Fibroblast of skin of abdomen (primary cell): Measurements from ENCODE around the gene PLEKHA7.
A peak's percentile ranks its signal among the peaks of the same experiment; 100 is the strongest.

Experiments
- DNase-seq: peaks from one replicate; pipeline ENCODE4 v3.0.0-alpha.2; 2013

PLEKHA7 gene

DNA sequence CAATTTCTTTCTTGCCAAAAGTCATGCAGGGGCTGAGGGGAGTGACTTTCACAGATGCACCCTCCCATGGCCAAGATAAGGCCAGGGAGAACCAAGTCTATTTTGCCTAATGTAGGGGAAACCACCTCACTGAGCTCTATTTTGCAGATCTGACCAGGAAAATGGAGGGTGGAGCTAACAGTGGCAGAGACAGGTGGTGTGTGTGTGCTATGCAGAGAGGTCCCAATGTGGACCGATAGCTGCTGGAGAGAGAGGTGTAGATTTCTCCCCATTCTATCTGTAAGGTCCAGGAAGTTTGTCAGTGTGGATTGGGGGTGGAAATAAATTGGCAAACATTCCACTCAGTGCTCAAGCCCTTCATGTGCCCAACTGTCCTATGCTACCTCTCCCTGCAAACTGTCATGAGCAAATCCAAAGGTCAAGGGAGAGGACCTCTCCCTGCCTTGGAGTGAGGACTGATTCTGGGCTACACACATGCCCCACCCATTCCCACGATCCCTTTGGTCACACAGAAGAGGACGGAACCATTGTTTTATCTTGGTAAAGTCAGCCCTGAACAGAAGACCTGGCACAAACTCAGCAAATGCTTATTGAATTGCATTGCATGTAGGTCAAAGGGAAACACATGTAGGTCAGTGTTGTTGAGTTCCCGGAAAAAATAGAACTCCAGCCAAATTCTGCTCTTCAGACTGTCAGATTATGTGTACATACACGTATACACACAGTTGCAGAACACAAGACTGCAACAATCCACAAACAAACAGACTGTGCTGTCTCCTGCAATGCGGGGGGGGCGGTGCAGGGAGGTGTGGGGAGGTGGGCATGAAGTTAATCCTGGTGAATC, 209.9 kb downstream of the PLEKHA7 start:
- DNase-seq = no peak

DNA sequence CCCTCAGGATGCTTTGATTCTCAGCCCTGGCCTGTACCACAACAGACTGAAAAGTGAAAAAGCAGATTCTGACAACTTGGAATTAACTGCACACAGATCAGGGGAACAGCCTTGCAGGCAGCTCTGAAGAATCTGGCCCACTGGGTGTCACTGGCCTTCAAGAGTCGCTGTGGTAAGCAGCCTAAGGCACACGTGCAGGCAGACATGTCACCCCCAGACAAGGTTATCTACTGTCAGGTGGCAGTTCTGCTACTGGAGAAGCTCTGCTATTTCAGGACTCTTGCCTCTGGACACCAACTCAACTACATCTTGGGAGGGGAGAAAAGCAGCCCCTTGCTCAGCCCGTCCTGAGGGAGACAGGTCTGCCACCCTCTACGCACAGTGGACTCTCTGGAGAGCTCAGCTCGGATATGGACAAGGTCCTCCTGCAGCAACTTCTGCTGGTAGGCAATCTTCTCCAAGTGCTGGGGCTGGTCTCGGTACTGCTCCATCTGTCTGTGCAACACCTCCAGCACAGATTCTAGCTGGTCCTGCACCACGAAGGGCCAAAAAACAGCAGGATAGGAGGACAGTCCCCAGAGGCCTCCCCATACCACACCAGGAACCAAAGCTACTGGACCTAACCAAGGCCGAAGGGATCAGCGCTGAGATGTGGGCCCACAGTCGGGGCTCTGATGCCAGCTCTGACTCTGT, 212.8 kb downstream of the PLEKHA7 start:
- DNase-seq = no peak

DNA sequence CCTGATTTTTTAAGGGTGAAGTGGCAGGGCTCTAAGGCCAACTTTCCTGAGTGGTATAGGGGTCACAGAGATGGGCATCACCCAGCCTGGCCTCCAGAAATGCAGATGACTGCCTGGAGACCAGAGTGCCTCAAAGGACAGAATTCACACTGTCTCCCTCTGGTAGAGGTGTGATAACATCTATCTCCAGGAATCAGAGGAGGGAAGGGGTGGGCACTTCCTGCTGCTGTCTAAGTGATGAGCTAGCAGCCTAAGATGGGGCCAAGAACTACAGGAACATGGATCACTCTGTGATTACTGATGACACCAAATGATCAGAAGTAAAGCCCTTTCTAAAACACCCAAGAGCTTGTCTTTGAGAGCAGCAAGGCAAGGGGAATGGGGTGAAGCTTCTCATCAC, 213.8 kb downstream of the PLEKHA7 start:
- DNase-seq = no peak

DNA sequence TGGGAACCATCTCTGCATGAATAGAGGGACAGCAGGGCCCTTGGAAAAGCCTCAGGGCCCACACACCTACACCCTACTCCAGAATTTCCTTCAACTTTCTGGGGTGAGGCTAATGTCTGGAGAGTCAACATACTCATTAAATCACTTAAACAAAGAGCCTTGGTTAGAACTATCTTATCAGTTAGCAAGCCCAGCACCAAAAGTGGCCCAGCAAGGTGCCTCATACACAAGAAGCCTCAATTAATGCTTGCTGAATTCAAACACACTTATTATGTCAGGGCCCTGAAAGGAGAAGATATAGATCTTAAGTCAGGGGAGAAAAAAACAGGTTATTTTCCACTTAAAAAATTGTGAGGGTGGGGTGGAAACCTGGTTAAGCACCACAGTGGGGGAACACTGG, 214.3 kb downstream of the PLEKHA7 start:
- DNase-seq = no peak

DNA sequence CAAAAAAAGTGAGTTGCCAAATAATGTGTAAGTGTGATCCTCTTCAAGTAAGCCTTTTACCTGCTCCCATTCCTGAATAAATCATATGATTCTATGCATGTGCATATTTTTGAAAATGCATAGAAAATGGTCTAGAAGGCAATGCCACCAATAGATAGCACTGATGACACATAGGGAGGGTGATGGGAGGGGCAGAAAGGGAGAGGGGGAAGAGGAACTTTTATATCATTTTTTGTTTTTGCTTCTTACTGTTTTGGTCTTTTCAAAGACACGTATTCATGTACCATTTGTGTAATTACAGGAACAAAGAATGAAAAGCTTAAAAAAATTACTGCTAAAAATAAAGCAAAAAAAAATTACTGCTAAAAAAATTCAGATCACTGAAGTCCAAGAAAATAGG, 215.0 kb downstream of the PLEKHA7 start:
- DNase-seq = no peak

DNA sequence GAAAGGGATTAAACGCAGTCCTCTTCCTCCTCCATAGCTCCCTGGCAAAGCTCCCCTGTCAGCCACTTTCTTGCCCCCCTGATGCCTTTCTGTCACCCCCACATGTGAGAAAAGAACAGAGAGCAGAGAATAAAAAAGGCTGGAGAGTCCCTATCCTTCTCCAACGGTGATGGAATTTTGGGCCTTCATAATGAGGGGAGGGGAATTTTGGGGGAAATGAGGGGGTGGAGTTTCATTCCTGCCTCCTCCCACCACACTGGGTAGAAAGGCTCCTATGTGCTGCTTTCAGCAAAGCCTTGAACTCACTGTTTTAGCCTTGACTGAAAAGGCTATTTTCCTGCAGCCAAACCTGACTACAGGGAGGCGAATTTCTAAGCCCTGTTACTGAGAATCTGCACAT, 216.4 kb downstream of the PLEKHA7 start:
- DNase-seq = no peak

DNA sequence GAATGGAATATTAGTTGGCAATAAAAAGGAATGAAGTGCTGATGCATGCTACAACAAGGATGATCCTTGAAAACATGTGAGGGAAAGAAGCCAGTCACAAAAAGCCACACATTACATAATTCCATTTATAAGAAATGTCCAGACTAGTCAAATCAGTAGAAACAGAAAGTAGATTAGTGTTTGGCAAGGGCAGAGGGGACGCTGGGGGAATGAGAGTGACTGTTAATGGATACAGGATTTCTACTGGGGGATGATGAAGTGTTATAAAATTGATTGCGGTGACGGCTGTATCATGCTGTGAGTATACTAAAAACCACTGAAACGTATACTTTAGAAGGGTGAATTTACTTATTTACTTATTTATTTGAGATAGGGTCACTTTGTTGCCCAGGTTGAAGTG, 217.9 kb downstream of the PLEKHA7 start:
- DNase-seq = no peak

DNA sequence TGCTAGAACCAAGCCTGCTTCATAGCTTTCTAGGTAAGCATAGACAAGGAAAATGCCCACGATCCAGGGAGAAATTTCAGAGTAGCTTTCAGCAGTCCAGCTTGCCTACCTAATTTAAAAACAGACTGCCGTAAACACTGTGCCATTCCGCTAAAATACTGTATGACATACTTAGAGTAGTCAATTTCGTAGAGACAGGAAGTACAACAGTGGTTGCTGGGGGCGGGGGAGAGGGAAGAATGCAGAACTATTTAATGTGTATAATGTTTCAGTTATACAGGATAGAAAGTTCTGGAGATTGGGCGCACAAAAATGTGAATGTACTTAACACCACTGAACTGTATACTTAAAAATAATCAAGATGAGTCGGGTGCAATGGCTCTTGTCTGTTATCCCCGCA, 219.1 kb downstream of the PLEKHA7 start:
- DNase-seq = no peak

DNA sequence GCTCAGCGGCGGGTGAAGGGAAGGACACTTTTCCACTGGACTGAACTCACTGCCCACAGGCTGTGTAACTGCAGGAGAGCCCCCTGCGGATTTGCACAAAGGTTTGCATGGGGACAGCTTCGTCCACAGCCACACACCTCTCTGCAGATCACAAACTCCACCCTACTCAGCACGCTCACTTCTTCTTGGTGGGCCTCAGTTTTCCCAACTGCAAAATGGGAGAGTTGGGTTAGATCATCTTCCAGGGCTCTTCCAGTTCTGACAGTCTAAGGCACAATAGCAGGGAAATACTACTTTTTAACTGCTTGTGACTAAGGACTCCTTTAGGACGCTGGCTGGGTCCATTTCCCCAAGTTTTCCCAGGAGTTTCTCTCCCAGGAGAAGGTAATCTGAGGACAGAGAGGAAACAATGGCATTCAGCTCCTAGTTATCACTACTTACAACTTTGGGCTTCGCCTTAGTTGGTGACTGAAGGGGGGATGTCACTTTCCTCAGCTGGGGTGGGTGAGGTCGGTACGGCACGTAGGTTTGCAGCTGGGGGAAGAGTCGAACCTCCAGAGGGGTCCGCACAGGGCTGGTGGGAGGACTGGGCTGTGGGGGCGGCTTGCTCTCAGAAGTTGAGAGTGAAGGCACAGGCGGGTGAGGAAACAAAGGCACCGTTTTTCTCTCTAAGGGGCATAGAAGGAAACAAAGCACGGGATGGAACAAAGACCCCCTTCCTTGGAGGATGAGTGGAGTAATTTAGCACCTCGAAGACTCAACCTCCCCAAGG, 220.0 kb downstream of the PLEKHA7 start:
- DNase-seq = no peak

DNA sequence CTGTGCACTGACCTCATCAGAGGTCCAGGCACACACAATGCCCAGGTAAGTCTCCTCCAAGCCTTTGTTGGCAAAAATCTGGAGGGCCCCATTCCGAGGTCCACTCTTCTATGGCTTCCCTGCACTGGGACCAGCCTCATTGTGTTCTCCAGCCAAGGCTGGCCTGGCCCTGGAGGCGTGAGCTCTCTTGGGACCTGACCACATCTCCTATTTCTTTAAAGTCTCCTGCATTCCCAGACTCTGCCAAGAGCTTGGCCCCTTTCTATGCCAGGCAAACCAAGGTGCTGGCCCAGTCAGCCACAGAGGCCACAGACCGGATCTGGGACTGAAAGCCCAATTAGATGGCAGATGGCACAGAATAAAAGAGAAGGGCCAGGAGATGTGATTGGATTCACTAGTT, 220.7 kb downstream of the PLEKHA7 start:
- DNase-seq = no peak

DNA sequence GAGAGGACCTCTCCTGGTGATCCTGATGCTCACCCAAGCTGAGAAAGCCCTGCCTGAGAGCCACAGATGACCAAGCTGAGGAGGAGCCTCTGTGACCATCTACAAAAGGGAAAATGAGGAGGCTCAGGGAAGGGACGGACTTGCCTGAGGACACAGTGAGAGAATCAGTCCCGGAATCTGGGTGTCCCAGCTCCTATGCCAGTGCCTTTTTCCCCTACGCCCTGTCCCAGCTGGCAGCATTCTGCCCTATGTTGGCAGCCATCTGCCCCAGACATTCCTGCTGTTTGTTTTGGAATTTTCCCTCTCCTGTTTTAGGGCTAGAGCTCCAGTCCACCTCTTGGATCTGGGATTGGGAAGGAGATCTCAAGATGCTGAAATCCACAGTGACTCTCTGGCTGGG, 221.2 kb downstream of the PLEKHA7 start:
- no peak for DNase-seq

DNA sequence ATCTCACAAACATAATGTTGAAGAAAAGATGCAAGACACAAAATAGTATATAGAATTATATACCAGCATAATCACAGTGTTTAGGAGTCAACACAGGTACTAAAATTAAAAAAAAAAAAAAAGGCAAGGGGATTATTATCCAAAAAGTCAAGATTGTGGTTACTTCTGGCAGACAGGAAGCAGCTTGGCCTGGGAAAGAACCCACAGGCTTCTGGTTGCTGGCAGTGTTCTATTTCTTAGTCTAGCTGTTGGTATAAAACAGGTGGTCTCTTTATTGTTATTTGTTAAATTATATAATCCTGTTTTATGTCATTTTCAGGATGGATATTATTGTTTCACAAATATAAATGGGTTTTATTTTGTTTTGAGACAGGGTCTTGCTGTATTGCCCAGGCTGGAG, 221.8 kb downstream of the PLEKHA7 start:
- DNase-seq = no peak

DNA sequence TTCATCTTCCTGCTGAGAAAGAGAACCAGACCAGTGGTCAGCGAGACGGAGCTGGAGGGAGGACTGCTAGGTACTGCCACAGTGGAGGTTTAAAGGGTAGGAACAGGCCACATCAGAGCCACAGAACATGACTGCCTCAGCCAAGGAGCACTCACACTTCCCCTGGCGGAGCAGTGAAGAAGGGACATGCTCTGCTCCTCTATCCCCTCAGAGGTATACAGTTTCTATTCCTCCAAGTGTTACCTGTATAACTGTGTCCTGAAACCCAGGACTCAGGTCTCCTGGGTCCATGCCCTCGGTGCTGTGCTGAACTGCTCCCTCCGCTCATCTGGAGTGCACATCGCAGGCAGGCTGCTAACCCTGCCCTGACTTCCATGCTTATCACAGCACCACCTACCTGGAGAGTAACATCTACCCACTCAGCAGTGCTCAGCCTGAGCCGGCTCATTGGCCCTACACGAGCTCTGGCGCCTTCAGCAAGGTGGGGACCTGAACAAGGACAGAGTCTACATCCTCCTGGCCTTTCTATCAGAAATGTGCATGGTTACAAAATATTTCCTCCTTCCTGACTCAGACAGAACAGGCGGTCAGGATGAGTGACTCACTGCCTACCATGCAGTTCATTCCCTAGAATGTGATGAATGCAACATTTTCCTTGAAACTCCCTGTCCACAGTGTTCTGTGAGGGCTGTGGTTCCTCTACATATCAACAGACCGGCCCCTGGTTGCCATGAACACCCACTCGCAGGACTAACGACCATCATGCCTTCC, 222.8 kb downstream of the PLEKHA7 start:
- DNase-seq = peak; percentile 93

DNA sequence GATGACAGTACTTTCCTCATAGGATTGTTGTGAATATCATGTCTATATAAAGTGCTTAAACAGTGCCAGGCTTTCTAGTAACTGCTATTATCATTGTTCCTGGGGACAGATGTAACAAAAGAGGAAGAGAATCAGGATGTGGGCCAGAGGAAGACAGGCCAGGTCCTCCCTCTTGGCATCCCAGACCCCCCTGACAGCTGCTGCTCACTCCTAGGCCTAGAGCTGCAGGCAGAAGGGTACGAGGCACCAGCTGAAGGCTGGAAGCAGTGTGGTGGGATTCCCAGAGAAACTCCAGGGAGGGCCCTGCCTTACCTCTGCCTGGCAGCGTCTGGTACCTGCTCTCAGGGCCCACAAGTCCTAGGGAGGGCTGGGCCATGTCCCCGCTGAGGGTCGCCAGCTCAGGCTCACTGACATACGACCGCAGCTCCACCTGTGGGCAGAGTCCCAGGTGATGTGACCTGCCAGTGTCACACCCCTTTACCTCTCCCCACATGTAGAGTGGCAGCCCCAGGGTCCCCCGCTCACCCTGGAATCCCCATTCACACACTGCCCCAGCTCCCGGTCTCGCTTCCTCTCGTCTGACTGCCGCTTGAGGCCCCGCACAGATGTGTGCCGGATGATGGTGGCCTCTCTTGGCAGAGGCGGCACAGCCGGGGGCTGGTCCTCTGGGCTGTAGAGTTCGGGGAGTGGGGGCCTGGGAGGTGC, 223.6 kb downstream of the PLEKHA7 start:
- DNase-seq = no peak

DNA sequence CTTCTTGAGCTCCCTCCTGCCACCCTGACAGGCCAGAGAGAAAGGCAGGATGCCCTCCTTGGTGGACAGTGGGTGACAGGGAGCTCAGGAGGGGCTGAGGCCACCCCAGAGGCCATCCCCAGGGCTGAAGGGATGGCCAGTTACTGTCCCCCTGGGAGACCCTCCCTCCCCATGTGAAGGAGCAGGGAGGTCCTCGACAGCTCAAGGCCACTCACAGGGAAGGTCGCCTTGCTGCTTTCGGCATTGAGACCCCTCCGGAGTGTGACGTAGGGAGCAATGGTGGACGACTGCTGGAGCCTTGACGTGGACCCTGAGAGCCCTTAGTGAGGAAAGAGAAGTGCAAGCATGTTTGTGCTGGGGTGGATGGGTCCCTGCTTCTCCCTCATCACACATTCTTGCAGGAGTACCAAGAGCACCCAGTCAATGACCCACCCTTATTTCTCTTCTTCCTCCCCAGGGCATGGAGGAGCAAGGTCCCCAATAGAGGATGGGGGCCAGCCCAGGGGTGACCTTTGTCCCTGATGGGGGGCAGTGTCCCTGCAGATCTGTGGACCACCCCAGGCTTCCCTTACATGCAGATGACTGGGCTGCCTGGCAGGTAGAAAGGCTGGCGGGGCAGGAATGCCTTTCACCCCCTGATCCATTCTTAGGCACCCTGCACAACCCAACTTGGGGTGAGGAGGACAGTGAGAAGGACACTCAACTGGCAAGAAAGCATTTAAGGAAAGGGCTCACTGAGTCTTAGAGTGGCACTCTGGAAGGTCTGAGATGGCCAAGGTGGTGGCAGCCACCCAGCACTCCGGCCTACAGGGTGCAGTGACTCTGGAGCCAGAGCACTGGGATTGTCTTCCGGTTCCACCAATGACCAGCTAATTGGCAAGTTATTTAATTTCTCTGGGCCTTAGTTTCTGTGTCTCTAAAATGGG, 224.4 kb downstream of the PLEKHA7 start:
- DNase-seq = no peak

DNA sequence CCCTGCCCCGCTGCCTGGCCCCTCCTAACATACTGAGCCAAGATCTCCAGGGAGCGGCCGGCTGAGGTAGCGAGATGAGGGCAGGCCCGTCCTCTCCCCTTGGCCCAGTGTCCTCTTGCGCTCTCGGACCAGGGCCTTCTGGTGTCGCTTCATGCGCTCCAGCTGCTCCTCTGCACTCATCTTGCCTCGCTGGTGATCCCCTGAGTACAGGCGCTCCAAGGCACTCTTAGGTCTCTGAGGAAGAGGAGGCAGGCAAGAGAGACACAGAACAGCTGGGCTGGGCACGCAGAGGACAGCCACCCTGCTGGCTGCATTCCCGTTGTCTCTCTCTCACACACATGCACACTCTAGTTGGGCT, 225.2 kb downstream of the PLEKHA7 start:
- DNase-seq = no peak

DNA sequence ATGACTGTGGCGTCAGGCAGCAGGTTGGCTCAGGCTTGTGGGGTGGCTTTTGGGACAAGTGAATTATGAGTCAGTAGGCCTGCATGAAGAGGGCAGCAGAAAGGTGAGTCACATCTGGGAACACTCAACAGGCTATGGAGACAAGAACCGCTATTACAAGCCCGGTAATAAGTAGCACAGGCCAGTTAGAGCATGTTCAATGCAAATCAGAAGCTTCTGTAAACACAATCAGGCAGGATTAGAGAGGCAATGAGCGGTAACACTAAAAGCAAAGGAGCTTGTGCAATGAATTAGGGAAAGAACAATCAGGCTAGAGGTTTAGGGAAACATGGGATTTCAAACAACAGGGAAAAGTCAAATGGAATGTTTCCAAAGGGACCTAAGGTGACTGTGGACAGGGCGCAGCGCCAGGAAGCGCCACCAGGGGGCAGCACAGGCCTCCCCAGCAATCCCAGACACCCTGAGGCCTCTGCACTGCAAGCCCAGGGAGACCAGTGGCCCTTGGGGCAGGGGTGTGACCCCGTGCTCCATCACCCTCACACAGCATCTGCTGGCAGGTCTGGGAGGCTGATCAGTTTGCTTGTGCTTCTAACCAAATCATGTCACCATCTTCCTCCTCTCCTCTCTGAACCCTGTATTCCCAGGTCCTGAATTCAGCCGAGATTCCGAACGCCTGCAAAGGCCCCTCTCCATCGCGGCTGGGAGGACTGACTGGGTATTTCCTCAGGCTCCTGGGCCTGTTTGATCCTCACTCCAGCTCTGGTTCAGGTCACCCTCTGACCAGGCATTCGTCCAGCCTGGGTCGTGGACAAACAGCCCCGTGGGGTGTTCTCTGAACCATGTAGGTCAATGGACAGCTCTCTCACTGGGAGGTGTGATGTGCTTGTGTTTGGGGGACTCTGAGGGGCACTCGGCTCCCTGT, 225.8 kb downstream of the PLEKHA7 start:
- DNase-seq = peak; percentile 49

DNA sequence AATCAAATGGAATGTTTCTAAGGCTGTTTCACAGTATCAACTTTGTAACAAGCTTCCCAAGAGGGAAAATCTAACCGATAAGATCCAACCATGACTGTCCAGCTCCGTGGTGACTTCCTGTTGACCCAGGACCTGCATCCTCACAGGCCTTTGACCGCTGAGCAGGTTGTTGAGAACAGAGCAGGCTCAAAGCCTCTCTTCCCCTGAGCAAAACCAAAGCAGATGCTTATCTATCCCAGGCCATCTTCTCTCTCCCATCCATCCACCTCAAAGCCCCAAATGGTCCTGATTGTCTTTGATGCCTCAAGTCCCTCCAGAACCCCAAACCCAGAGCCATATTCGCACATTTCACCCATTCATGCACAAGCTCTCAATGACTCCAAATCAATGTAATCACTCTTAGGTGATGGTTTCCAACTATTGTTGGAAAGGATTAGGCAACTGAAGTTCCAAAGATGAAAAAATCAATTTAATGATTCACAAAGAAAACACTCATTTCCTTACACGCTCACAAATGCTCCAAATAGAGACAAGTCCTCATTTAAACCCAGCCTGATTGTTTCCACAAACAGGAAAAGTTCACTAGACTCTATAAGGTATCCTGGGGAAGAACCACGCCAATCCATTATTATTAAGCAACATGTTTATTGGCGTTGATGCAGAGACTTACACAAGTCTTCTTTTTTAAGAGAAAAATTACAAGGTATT, 227.0 kb downstream of the PLEKHA7 start:
- no peak for DNase-seq

DNA sequence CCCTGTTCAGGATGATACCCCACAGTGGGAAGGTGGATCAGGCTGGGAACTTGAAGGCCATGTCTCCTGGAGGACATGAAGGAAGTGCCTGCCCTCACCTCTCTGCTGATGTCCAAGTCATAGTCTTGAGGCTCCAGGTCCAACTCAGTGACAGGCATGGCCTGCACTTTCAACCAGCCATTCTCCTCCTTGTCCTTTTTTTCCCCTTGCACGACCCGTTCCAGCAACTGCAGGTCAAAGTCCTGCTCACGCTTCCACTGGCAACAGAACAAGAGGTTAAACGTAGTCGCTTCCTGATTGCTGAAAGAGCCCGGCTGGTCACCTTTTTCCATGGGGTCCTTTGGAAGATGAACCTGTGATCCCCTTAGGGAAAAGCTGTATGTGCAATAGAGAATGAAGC, 228.1 kb downstream of the PLEKHA7 start:
- DNase-seq = no peak
